Measurements from ENCODE around the gene PDCD1.

GRCh38 chr2:241869087-241869961 lies 10.6 kb upstream of the PDCD1 start, which contains the start of gene RTP5:
- no peak for TF ChIP-seq CTCF (IDR thresholded peaks at IDR 0.05)
- no peak for TF ChIP-seq POLR2A (IDR thresholded peaks at IDR 0.05)
- no peak for TF ChIP-seq POLR2AphosphoS5 (IDR thresholded peaks at IDR 0.05)
